Measurements from ENCODE around the gene LRRTM4. TPM values are rescaled to one million over a fixed set of nuclear protein-coding genes. Genes with fewer than 3 reads are reported as not detected.

The LRRTM4 gene
- total RNA-seq, 1 donor from 2014 or later = not detected

GRCh38 chr2:77201755-77202154, 320.4 kb downstream of the LRRTM4 start:
- no peak overlapping the region for H3K4me3 Mint-ChIP-seq (ENCODE audit: unreplicated experiment)

GRCh38 chr2:77199411-77199810, 322.8 kb downstream of the LRRTM4 start:
- Mint-ChIP-seq H3K4me3 (ENCODE audit: unreplicated experiment) (no peak overlapping the region), H3K27me3 (ENCODE audit: unreplicated experiment) (no peaks in the 10 kb centered on the region)
- no peak for TF ChIP-seq CTCF (IDR thresholded peaks at IDR 0.05)

More at GRCh38 chr2:77201755-77202154, 320.4 kb downstream of the LRRTM4 start:
- Mint-ChIP-seq H3K4me1 (ENCODE audit: unreplicated experiment) (no peaks in the 10 kb centered on the region), H3K9me3 (ENCODE audit: unreplicated experiment) (no peaks in the 10 kb centered on the region), H3K27me3 (ENCODE audit: unreplicated experiment) (no peaks in the 10 kb centered on the region), H3K27ac (ENCODE audit: unreplicated experiment) (no peak overlapping the region), H3K36me3 (ENCODE audit: unreplicated experiment) (no peaks in the 10 kb centered on the region)
- TF ChIP-seq CTCF (IDR thresholded peaks at IDR 0.05) = no peak
- DNase-seq (ENCODE audit: extremely low spot score, unreplicated experiment) = no peak

GRCh38 chr2:77193858-77194448, 328.2 kb downstream of the LRRTM4 start:
- DNase-seq (ENCODE audit: extremely low spot score, unreplicated experiment) = no peak
- Mint-ChIP-seq H3K9me3 (ENCODE audit: unreplicated experiment) (peaks cover 4% of the 10 kb centered on the region), H3K4me1 (ENCODE audit: unreplicated experiment) (no peaks in the 10 kb centered on the region), H3K36me3 (ENCODE audit: unreplicated experiment) (no peaks in the 10 kb centered on the region), H3K27me3 (ENCODE audit: unreplicated experiment) (no peaks in the 10 kb centered on the region), H3K4me3 (ENCODE audit: unreplicated experiment) (no peak overlapping the region), H3K27ac (ENCODE audit: unreplicated experiment) (no peak overlapping the region)
- TF ChIP-seq CTCF (IDR thresholded peaks at IDR 0.05) = no peak

More at GRCh38 chr2:77199411-77199810, 322.8 kb downstream of the LRRTM4 start:
- DNase-seq (ENCODE audit: extremely low spot score, unreplicated experiment) = no peak
- no peaks in the 10 kb centered on the region for H3K9me3 Mint-ChIP-seq (ENCODE audit: unreplicated experiment)
- H3K36me3 Mint-ChIP-seq (ENCODE audit: unreplicated experiment) = no peaks in the 10 kb centered on the region
- no peaks in the 10 kb centered on the region for H3K4me1 Mint-ChIP-seq (ENCODE audit: unreplicated experiment)
- H3K27ac Mint-ChIP-seq (ENCODE audit: unreplicated experiment) = no peak overlapping the region

- no peaks in the 10 kb centered on the region for H3K27me3 Mint-ChIP-seq (ENCODE audit: unreplicated experiment)
- H3K4me1 Mint-ChIP-seq (ENCODE audit: unreplicated experiment) = no peaks in the 10 kb centered on the region
These were observed 329.3 kb downstream of the LRRTM4 start for GRCh38 chr2:77192811-77193289.

More at GRCh38 chr2:77192811-77193289, 329.3 kb downstream of the LRRTM4 start:
- Mint-ChIP-seq H3K4me3 (ENCODE audit: unreplicated experiment) (no peak overlapping the region), H3K27ac (ENCODE audit: unreplicated experiment) (no peak overlapping the region), H3K9me3 (ENCODE audit: unreplicated experiment) (peaks cover 11% of the 10 kb centered on the region), H3K36me3 (ENCODE audit: unreplicated experiment) (no peaks in the 10 kb centered on the region)
- DNase-seq (ENCODE audit: extremely low spot score, unreplicated experiment) = no peak
- no peak for TF ChIP-seq CTCF (IDR thresholded peaks at IDR 0.05)

Measured in osteocyte (in vitro differentiated cells).